HG02763 (cell line): ENCODE measurements around the gene INTS3.
A peak's percentile ranks its signal among the peaks of the same experiment; 100 is the strongest.
"Not testable (repeated sequence)": the region's sequence is repeated elsewhere in the genome, so short reads cannot be mapped to it uniquely, and the experiment has no call there.

Experiments
- ATAC-seq: cut with Tn5 transposase; IDR thresholded peaks from one replicate; pipeline ENCODE4 v1.9.1; 2021; ENCODE audit warnings: mild to moderate bottlenecking, moderate library complexity; ENCODE audit not compliant: unreplicated experiment

Gene INTS3

DNA sequence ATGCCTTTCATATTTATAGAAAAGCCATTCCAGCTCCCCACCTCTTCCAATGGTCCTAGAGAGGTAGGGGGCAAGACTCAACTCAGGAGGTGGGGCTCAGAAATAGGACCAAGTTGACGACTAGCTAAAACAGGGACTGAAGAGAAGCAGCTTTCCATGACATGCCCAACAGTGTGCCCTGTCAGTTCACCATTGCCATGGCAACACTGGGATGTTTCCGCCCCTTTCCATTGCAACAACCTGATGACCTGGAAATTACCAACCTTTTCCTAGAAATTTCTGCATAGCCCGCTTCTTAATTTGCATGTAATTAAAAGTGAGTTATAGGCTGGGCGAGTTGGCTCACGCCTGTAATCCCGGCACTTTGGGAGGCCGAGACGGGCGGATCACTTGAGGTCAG, 22.4 kb upstream of the INTS3 start:
- ATAC-seq, result no peak

DNA sequence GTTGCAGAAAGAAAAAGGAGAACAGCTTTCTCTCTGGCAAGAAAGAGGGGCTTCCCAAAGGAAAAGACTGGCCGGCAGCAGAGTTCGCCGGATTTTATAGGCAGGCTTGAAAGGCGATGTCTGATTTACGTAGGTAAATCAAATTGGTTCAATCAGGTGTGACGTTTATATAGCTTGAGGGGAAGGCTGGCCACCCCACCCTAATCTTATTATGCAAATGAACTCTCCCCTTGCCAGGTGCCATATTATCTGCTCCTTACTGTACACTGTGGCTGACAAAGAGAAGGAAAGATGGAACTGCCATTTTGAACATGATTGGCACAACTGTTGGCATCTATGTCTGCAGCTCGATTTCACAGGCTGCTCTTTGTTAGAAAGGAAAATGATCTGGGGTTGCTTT, 16.8 kb upstream of the INTS3 start:
- no peak for ATAC-seq

DNA sequence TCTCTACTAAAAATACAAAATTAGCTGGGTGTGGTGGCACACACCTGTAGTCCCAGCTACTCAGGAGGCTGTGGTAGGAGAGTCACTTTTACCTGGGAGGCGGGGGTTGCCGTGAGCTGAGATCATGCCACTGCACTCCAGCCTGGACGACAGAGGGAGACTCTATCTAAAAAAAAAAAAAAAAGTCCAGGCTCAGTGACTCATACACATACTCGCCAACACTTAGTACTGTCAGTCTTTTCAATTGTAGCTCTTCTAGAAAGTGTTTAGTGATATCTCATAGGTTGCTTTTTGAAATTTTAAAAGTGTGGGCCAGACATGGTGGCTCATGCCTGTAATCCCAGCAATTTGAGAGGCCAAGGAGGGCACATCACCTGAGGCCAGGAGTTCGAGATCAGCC, 11.6 kb upstream of the INTS3 start:
- ATAC-seq, result not testable (repeated sequence)

DNA sequence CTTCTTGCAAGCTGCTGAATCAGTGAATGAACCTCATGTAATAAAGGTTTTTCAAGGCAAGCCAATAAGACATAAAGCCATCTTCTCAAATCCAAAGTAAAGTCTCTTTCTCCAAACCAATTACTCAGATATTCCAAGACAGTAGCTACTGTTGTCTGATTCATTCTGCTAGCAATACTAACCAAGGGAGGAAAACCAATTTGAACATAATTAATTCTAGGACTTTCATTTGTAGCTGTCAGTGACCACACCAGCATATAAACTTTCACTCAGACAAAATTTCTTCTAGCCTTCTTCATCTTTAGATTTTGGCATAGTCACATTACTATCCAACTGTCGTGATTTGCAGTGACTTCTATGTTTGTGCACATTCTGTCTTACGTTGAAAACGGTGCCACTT, 10.5 kb upstream of the INTS3 start:
- ATAC-seq, result no peak

DNA sequence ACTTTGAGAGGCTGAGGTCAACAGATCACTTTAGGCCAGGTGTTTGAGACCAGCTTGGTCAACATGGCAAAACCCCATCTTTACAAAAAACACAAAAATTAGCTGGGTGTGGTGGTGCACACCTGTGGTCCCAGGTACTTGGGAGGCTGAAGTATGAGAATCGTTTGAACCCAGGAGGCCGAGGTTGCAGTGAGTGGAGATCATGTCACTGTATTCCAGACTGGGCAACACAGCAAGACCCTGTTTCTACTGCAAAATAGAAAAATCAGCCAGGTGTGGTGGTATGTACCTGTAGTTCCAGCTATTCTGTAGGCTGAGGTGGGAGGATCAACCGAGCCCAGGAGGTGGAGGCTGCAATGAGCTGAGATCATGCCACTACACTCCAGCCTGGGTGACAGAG, 4.2 kb upstream of the INTS3 start:
- no peak for ATAC-seq

DNA sequence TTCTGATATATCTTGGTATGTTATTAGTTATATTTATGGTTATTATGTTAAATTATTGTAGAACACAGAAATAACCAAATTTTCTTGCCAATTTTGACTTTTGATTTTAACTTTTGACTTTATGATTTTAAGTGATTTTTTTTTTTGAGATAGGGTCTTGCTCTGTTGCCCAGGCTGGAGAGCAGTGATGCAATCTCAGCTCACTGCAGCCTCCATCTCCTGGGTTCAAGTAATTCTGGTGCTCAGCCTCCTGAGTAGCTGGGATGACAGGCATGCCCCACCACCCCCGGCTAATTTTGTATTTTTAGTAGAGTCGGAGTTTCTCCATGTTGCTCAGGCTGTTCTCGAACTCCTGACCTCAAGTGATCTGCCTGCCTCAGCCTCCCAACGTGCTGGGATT, 3.2 kb upstream of the INTS3 start:
- ATAC-seq, result not testable (repeated sequence)

DNA sequence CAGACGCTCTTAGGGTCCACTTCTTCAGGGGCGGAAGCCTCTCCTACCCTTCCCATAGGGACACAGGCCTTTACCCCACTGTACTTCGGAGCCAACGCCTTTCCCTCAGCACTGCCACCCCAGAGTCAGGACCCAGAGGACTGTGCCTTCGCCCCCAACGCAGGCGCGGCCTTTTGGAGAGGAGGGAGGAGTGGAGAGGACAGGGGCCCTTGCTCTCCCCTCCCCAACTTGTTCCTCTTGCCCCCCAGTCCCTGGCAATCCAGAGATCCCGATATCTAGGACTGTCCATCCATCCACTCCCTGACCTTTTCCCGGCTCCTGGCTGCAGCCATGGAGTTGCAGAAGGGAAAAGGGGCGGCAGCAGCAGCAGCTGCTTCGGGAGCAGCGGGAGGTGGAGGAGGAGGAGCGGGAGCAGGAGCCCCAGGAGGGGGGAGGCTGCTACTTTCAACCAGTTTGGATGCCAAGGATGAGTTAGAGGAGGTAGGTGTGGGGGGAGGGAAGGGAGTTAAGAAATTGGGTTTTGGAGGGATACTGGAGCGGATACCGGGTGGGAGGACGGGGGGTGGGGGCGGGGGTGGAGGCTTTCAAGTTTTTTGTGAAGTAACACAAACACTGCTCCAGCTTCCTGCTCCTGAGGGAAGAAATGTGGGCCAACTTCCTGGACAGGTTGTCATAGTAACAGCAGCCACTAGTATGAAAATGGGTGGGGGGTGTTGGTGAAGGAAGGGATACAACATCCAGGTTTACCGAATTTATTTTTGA, 636 bp downstream of the INTS3 start:
- ATAC-seq, result no peak

DNA sequence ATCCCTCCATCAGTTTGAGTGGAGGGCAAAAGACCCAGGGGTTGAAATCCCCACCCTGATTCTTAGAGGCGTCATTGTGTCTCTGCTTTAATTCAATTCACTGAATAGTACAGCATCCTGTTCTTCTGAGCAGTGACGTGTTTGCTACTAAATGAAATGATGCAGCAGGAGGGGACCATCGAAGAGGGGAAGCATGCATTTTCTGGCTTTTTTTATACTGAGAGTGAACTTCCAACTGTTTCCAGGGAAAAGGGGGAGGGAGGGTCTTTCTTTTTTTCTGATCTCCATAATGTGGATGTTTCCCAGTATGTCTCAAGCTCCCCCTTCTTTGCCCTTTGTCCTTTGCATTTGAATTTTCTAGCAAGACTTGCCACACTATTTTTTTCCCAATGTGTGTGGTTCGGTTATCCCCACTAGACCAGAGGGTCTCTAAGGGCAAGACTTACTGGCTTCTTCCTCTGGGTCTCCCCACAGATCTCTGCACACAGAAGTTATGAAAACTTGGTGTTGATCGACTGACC, 2.7 kb downstream of the INTS3 start:
- no peak for ATAC-seq

DNA sequence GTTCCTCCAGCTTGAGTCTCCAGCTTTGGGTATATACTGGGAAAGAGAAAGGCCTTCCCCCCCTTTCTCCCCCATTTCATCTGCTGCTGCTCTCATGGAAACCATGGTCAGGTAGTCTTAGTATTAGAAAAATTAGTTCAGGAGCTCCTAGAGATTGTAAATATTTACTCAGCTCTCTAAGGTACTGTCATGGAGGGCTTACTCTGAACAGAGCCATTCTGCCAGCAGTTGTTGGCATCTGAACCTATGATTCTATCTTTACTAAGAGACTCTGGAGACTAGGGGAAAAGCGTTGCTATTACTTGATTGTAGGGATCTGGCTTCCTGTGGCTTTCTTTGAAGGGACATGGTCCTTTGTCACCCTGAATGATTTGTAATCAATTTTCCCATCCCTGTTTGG, 6.1 kb downstream of the INTS3 start:
- ATAC-seq, result no peak

DNA sequence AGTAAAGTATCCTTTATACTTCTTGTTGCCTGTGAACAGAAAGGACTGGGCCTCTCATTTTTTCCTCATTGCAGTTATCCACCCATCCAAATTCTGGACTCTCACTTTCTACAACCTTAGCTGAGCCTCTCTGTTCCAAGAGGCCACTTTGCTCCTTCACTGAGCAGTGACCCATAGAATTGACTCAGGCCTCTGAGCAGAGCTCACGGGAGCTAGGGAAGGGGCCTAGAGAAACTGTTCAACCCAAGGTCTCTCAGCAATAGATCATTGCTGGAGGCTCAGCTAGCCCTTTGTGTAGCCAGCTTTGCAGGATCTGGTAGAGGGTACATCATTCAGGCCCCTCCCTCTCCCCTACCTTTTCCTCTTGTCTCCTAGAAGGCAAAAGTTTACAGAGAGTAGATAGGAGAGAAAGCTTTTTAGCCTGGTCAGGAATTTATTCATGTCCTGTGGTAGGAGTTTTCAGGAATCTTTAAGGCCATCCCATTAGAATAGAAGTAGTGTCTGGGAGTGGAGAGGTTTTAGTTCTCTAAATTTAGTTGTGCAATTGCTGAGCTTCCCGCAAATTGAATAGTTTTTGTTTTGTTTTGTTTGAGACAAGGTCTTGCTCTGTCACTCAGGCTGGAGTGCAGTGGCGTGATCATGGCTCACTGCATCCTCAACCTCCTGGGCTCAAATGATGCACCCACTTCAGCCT, 6.7 kb downstream of the INTS3 start:
- no peak for ATAC-seq

DNA sequence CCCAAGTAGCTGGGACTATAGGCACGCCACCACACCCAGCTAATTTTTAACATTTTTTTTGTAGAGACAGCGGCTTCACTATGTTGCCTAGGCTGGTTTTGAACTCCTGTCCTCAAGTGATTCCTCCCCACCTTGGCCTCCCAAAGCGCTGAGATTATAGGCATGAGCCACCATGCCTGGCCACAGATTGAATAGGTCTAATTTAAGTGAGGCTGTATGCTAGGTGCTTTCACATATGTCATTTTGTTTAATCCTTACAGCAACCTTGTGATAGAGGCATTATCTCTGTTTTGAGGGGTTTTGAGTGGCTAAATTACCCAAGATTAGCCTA, 7.2 kb downstream of the INTS3 start:
- ATAC-seq, result no peak

DNA sequence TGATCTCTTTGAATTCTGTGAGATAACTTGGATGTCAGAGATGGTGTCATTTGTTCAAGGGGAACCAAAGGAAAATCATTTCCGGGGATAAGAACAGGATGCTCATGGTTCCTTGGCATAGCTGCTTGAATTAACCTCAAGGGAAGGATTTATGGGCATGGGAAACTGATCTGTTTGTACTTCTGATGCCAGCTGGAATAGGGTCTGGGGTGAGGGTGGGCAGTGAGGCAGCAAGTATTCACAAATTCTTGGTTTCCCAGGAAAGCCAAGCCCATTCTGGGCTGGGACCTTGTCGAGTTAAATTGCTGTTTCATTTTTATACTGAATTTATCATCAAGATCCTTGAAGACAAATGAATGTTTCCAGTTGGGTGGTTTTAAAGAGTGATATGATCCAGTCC, 14.1 kb downstream of the INTS3 start:
- ATAC-seq, result no peak

DNA sequence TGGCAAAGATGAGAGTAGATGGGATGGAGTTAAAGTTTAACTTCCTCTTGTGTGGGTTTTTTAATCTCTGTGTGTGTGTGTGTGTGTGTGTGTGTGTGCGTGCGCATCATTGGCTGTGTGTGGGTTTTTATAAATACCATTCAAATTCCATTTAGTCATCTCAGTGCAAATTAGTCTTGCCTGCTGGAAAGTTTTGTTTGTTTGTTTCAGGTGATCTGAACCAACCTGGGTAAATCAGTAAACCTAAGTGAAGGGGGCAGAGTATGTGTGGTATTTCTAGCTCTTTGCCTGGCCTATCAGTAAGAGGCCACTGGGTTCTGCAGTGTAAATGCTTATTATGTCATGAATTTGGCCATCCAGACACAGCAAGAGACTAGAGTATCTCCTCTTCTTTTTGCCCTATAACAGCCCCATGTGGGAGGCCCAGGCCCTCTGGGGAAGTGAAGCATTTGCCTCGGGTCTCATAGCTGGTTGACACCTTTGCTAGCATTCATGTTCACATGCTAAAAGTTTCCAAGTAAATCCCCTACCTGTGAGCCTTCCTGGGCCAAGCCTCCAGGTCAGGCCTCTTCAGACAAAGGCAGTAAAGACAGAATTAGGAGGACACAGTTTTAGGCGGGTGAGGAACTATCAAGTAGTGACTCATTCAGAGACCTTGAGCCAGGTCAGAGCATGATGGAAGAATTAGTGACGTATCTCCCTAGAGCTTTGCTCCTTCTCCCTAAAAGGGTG, 14.7 kb downstream of the INTS3 start:
- peak; percentile 50 for ATAC-seq

DNA sequence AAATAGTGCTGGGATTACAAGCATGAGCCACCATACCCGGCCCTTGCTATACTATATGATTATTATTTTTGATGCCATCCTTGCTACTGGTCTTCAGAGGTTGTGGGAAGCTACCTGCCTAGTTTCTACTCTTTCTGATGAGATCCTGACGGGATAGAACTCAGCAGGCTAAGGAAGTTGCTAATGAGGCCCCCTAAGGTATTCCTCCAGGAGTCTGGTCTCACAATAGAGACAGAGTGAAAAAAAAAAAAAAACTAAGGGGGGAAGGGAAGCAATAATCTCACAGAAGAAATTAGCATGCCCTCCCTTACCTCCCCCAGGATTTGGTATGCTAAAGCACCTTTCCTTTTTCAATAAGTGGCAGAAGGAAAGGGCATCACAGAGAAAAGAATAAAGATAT, 17.6 kb downstream of the INTS3 start:
- ATAC-seq, result no peak

DNA sequence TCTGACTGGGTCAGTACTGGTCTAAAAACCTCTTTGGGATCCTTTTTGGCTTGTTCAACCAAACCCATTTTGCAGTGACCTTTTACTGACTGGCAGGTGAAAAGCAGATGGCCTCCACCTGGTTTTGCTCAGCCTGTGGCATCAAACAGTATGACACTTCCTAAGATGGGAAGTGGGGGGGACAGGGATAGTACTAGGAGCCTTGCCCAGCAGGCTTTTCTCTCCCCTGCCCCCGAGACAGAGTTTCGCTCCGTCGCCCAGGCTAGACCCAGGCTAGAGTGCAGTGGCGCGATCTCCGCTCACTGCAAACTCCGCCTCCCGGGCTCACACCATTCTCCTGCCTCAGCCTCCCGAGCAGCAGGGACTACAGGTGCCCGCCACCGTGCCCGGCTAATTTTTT, 18.3 kb downstream of the INTS3 start:
- no peak for ATAC-seq

DNA sequence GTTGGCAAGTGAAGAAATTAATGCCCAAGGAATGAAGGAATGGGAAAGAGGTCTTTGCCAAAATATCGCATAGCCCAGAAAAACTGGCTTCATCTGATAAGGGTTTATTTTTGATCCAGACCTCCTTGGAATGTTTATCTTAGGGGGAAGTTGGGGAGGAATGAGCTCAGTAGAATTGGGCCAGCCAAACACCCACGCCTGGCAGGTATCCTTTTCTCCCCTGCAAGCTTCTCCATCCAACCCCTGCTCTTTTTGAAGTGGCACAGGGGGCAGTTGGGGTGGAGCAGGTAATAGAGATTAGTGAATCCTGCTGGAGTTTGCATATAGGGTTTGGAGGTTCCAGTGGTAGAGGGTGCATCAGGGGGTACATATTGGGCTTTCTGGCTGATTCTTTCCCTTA, 21.1 kb downstream of the INTS3 start:
- no peak for ATAC-seq

DNA sequence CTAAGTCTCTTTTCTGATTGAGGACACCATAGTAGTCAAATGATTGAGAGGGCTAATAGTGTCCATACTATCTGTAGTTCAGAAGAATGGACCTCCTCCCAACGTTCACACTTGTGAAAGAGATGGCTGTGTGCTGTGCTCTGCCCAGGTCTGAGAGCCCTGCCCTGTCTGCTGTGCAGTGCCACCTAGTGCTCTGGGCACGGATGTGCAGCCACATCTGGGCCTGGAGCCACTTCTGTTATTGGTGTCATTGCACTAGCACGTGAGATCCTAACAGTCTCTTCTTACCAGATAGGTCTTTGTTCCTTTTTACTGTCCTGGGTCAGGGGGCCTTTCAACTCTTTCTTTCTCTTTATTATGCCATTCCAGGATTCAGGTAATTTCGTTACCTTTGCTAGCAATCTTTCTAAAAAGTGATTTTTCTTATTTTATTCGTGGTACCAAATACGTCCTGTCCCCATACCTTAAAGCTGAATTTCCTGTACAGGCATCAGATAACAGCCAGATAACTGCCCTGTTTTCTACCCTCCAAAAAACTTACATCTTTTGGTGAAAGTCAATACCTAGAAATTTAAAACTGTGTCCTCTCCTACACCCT, 21.7 kb downstream of the INTS3 start:
- peak; percentile 78 for ATAC-seq

DNA sequence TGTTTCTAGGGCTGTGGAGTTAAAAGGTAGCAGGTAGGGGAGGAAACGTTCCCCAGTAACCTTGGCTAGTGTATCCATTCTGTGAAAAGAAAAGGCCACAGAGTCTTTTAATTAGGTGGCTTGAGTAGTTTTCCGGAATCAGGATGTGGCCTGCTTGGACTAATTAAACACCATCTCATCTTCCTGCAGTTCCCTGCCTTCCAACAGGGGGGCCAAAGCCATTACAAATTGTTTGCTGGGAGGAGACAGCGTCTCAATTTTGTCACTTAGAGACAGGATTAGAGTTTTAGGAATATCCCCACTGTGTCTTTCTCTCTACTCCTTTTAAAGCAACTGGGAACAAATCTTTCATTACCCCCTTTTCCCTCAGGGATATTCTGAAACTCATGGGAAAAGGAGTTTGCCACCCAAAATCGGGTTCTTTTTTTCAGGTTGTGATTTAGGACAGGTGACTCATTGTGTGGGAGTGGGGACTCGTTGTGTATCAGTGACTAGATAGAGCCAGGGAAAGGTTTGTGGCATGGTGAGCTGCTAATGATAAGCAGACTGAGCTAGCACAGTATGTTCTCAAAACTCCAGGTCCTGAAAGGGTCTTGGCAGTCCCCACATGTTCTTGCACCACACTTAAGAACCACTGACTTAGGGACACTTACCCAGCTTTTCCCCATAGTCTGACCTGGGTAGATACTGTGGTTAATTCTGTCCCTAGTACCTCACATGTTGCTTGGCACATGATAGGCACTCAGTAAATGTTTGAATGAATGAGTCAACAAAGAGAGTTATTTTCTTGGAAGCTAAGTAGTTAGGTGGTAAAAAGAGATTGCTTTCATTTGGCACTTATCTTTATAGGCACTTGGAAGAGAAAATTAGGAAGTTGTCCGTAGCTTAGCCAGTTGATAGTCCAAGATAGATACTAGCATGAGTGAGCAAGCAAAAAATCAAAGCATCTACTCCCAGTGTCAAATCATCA, 22.5 kb downstream of the INTS3 start:
- no peak for ATAC-seq

DNA sequence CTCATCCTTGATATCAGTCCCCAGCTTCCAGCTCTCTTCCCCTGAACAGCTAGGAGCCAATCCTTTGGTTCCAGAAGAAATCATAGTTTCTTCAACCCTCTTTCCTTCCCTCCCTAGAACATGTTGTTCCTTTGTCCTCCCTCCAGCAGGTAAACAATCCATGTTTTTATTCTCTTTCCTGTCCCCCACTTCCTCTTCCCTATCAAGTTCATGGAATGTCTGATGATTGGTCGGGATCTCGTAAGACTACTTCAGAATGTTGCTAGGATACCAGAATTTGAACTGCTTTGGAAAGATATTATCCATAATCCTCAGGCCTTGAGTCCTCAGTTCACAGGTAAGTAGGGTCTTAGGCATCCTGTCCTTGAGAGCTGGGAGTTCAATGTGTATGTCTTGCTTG, 24.2 kb downstream of the INTS3 start:
- no peak for ATAC-seq

DNA sequence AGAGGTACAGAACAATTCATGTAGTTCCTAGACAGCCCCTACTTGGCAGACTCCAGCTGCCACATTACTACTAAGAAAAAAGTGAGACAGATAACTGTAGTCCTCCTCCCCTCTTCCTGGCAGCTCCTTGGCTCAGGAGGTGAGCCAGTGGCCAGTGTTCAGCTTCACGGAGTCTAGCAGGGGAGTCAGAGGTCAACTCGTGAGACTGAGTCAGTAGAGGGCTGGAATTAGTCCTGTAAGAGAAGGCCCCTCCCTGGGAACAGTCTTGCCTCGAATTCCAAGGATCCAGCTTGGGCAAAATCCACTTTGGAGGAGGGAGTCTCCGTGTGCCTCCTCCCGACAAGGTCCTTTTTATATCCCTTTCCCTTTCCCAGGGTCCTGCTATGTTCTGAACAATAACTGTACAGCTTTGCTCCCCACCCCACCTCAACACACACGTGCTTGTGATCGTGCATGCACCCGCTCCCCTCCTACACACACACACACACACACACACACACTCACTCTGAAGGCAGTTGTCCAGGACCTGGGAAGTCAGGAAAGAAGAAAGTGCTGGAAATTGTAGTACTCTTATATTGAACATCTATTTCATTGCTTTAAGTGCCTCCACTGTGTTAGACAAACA, 24.8 kb downstream of the INTS3 start:
- no peak for ATAC-seq
